GM12892 (cell line): ENCODE data around the gene PLEKHH2.

Experiments used
- POLR2A ChIP-seq: IDR thresholded peaks from 2 replicates; pipeline ENCODE4 v1.6.1; 2011; ENCODE audit warnings: low read depth, low read length, control low read depth
- POLR2AphosphoS5 ChIP-seq: IDR thresholded peaks from 2 replicates; pipeline ENCODE4 v1.6.1; 2011; ENCODE audit warnings: low read depth, low read length, control low read depth

- TF ChIP-seq POLR2A: no peak
- no peak for TF ChIP-seq POLR2AphosphoS5
These were observed 14.1 kb upstream of the PLEKHH2 start for GRCh38 chr2:43622931-43623451.
